OCI-LY3 (cell line): ENCODE data around the gene CDHR2.
A peak's percentile ranks its signal among the peaks of the same experiment; 100 is the strongest.

Source experiments
- H2AFZ ChIP-seq: fragments of 200-600, 300-600 bp; shearing (Covaris generic); 2 replicates; pipeline ENCODE4 v1.6.0; 2014; ENCODE audit warnings: antibody characterized with exemption, low read depth, low read length
- H3K27ac ChIP-seq: fragments of 200-600, 300-600 bp; sonication (generic); 2 replicates; pipeline ENCODE4 v1.5.1; 2014; ENCODE audit warnings: mild to moderate bottlenecking, low read length, moderate library complexity, mixed read lengths
- H3K27me3 ChIP-seq: fragments of 200-600, 300-600 bp; sonication (generic); 2 replicates; pipeline ENCODE4 v1.6.1; 2014; ENCODE audit warnings: low read depth, low read length, mixed read lengths
- H3K36me3 ChIP-seq: fragments of 200-600, 300-600 bp; sonication (generic); replicated peaks from 2 replicates; pipeline ENCODE3; 2014; ENCODE audit warnings: low read depth, low read length, mixed read lengths
- H3K4me1 ChIP-seq: fragments of 300-600, 200-600 bp; sonication (generic); 2 replicates; pipeline ENCODE4 v1.6.1; 2014; ENCODE audit warnings: low read length, mixed read lengths
- H3K4me2 ChIP-seq: fragments of 200-600, 300-600 bp; sonication (generic); 2 replicates; pipeline ENCODE4 v1.6.1; 2014; ENCODE audit warnings: low read length, mixed read lengths
- H3K4me3 ChIP-seq: fragments of 300-600, 200-600 bp; sonication (generic); 2 replicates; pipeline ENCODE4 v1.5.1; 2014; ENCODE audit warnings: antibody characterized with exemption, mild to moderate bottlenecking, low read length, moderate library complexity
- H3K79me2 ChIP-seq: fragments of 300-600, 200-600 bp; shearing (Covaris generic); 2 replicates; pipeline ENCODE4 v1.6.1; 2014; ENCODE audit warnings: mild to moderate bottlenecking, low read length, mixed read lengths
- H3K9ac ChIP-seq: fragments of 300-600, 200-600 bp; shearing (Covaris generic); 2 replicates; pipeline ENCODE4 v1.6.0; 2014; ENCODE audit warnings: mild to moderate bottlenecking, low read length, moderate library complexity
- H3K9me3 ChIP-seq: fragments of 200-600, 300-600 bp; shearing (Covaris generic); 2 replicates; pipeline ENCODE4 v1.6.1; 2014; ENCODE audit warnings: low read length, mixed read lengths; ENCODE audit not compliant: insufficient read depth
- H4K20me1 ChIP-seq: fragments of 200-600, 300-600 bp; sonication (generic); 2 replicates; pipeline ENCODE4 v1.6.1; 2016; ENCODE audit warnings: low read length, mixed read lengths; ENCODE audit not compliant: insufficient read depth
- CTCF ChIP-seq: fragments of 200-600, 300-600 bp; sonication (generic); IDR thresholded peaks from 2 replicates; pipeline ENCODE4 v1.5.1; 2014; ENCODE audit warnings: antibody characterized with exemption, low read length, low read depth
- EZH2phosphoT487 ChIP-seq: fragments of 200-600 bp; shearing (Covaris generic); IDR thresholded peaks from 2 replicates; pipeline ENCODE4 v1.6.1; 2018; ENCODE audit warnings: antibody characterized with exemption, mixed run types, low read depth

The CDHR2 gene

GRCh38 chr5:176608142-176608705 lies 59.1 kb downstream of the CDHR2 start:
- H3K4me2 ChIP-seq = no peak overlapping the region

GRCh38 chr5:176608937-176609723 lies 60.0 kb downstream of the CDHR2 start:
- Histone ChIP-seq H3K27me3 (peaks cover 10% of the 10 kb centered on the region; the same call in 1 of the 2 replicates), H3K36me3 (no peaks in the 10 kb centered on the region), H3K4me1 (peaks cover 5% of the 10 kb centered on the region; the same call in 1 of the 2 replicates), H3K4me3 (peak overlapping the region; percentile 83), H3K79me2 (peaks cover 7% of the 10 kb centered on the region; the same call in 1 of the 2 replicates), H3K27ac (no peak overlapping the region), H3K9me3 (no peaks in the 10 kb centered on the region), H2AFZ (no peak overlapping the region), H4K20me1 (0 out of 2 replicates have a peak, but pooled peaks cover 5% of the 10 kb centered on the region), H3K9ac (peak overlapping the region; percentile 66; the same call in 1 of the 2 replicates), H3K4me2 (peak overlapping the region; percentile 94)
- TF ChIP-seq CTCF = no peak
- no peak for TF ChIP-seq EZH2phosphoT487

More at GRCh38 chr5:176608142-176608705, 59.1 kb downstream of the CDHR2 start:
- H3K79me2 ChIP-seq = peaks cover 7% of the 10 kb centered on the region; the same call in 1 of the 2 replicates
- no peaks in the 10 kb centered on the region for H3K36me3 ChIP-seq
- no peak overlapping the region for H3K27ac ChIP-seq
- no peak overlapping the region for H3K4me3 ChIP-seq
- peaks cover 5% of the 10 kb centered on the region; the same call in 1 of the 2 replicates for H4K20me1 ChIP-seq
- TF ChIP-seq CTCF (no peak), EZH2phosphoT487 (no peak)
- peaks cover 5% of the 10 kb centered on the region; the same call in 1 of the 2 replicates for H3K4me1 ChIP-seq
- no peak overlapping the region for H3K9ac ChIP-seq
- no peak overlapping the region for H2AFZ ChIP-seq
- H3K9me3 ChIP-seq = no peaks in the 10 kb centered on the region
- peaks cover 10% of the 10 kb centered on the region; the same call in 1 of the 2 replicates for H3K27me3 ChIP-seq

GRCh38 chr5:176609724-176610434 lies 60.7 kb downstream of the CDHR2 start, which contains the start of gene GPRIN1:
Gene GPRIN1, minus strand, starts transcription at chr5:176610156. Its CDS starts 10,322 bp downstream, at chr5:176599834.
- TF ChIP-seq EZH2phosphoT487 (no peak), CTCF (peak; percentile 39)
- H3K27me3 ChIP-seq = peaks cover 10% of the 10 kb centered on the region; the same call in 1 of the 2 replicates
- no peaks in the 10 kb centered on the region for H3K9me3 ChIP-seq
- H3K4me3 ChIP-seq = peak within 1 kb of the TSS; percentile 83
- H3K9ac ChIP-seq = peak within 1 kb of the TSS; percentile 82
- peaks cover 5% of the 10 kb centered on the region; the same call in 1 of the 2 replicates for H3K4me1 ChIP-seq
- H3K4me2 ChIP-seq = peak within 1 kb of the TSS; percentile 94
- H4K20me1 ChIP-seq = 0 out of 2 replicates have a peak, but pooled peaks cover 5% of the 10 kb centered on the region
- H3K36me3 ChIP-seq = no peaks in the 10 kb centered on the region
- H3K27ac ChIP-seq = peak within 1 kb of the TSS; percentile 44
- H3K79me2 ChIP-seq = peaks cover 7% of the 10 kb centered on the region; the same call in 1 of the 2 replicates
- peak within 1 kb of the TSS; percentile 82; the same call in 1 of the 2 replicates for H2AFZ ChIP-seq
